ENCODE results near the gene CCDC122.
A peak's percentile ranks its signal among the peaks of the same experiment; 100 is the strongest.

CCDC122 gene

GRCh38 chr13:43878892-43879754 is at the start of gene CCDC122:
CCDC122 (minus strand) TSS chr13:43879740; CDS start chr13:43869376, 10,364 bp downstream.
- peak; percentile 59 to 62 (median 61) for DNase-seq (ENCODE audit: low read depth in 2 of 3, low spot score in 2 of 3)

- DNase-seq (ENCODE audit: low read depth in 2 of 3, low spot score in 2 of 3): no peak
Measured at GRCh38 chr13:43924549-43925245, 45.2 kb upstream of the CCDC122 start.

- DNase-seq (ENCODE audit: low read depth in 2 of 3, low spot score in 2 of 3): no peak
Measured at GRCh38 chr13:43920965-43921674, 41.6 kb upstream of the CCDC122 start.

GRCh38 chr13:43918636-43919035 is 39.1 kb upstream of the CCDC122 start:
- no peak for DNase-seq (ENCODE audit: low read depth in 2 of 3, low spot score in 2 of 3)

GRCh38 chr13:43916828-43917227 is 37.3 kb upstream of the CCDC122 start:
- no peak for DNase-seq (ENCODE audit: low read depth in 2 of 3, low spot score in 2 of 3)

- DNase-seq (ENCODE audit: low read depth in 2 of 3, low spot score in 2 of 3): no peak
Measured at GRCh38 chr13:43915451-43915850, 35.9 kb upstream of the CCDC122 start.

DNA sequence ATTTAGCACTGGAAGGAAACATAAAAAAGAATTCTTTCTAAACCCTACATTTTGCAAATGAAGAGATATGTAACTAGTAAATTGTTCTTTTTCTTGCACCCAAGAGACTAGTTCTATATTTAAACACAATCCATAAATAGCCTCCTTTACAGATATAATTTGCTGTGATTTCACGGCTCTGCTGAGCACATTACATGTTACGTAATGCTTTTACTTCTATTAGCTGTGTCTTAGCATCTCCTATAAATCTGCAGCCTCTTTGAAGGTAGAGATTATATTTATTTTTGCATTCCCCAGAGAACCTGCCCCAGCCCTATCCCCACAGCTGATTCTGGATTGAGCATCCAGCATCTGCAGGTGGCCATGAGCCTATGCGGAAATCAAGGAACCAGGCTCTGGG is 32.3 kb upstream of the CCDC122 start:
- DNase-seq (ENCODE audit: low read depth in 2 of 3, low spot score in 2 of 3): no peak

DNA sequence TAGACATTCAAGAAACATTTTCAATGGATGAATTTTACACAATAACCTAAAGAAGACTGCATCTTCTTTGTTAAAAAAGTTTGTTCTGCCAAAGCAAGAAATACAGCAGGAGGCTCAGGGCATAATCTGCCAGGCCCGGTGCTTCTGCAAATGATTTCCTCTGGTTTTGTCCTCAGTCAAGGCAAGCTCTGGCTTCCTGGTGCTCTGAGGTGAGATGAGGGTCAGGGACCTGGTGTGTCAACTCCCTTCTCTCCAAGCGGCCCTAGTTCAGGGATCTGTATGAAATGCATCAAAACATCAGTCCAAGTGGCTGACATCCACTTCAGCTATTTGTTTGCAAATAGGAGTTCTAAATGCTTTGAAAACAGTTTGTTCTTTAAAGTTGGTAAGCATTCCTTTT is 31.7 kb upstream of the CCDC122 start:
- DNase-seq (ENCODE audit: low read depth in 2 of 3, low spot score in 2 of 3): no peak

DNA sequence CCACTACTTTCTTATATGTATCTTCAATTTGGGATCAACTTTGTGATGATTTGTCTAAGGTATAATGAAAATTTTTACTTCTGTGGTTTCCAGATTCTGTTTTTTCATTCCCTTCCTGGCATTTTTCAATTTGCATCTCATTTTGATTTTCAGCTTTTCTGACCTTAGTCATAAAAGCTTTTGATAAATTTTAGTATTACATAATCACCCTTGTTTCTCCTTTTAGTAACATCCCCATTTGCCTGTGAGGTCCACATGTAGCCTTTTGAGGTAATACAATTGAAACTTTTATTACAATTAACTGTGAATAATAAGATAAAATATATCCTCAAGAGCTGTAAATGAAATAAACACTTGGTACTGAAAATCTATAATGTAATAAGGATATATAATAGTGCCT is 31.3 kb upstream of the CCDC122 start:
- DNase-seq (ENCODE audit: low read depth in 2 of 3, low spot score in 2 of 3): no peak

DNA sequence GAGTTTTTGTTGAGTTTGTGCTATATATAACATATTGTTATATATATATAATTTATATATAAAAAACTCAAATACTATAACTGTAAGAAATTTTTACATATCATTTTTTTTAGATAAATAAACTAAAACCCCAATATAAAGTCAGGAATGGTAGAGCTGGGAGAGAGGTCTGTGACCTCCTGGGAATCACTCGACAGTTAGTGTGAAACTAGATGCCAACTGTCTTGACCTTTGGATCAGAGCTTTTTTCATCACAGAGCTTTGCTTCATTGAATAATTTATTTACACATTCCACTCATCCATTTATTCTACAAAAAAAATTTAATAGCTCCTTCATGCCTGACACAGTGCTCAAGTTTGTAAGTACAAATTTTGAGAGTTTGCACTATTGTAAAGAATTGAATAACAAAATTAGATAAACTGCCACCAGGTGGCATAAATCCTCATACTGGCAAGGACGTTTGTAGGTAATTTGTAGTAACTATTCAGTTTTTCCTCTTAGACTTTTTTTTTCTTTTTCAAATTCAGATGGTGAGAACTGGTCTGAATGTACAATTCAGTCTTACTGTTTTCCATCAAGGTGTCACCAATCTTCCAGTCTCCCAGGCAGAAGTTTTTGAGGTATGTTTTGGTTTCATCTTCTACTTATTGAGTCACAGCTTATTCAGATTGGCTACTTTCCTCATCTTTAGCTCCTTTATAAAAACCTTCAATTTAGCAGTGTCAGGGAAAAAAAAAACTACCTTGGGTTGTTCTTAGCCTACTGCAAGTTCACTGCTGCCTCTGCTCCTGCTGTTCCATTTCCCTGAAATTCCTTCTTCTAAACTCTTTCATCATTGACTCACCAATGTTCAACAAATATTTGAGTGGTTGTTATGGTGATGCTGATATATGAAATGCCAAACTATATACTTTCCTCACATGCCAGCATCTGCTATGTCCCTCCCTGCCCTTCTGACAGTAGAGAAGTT is 28.9 kb upstream of the CCDC122 start:
- no peak for DNase-seq (ENCODE audit: low read depth in 2 of 3, low spot score in 2 of 3)

DNA sequence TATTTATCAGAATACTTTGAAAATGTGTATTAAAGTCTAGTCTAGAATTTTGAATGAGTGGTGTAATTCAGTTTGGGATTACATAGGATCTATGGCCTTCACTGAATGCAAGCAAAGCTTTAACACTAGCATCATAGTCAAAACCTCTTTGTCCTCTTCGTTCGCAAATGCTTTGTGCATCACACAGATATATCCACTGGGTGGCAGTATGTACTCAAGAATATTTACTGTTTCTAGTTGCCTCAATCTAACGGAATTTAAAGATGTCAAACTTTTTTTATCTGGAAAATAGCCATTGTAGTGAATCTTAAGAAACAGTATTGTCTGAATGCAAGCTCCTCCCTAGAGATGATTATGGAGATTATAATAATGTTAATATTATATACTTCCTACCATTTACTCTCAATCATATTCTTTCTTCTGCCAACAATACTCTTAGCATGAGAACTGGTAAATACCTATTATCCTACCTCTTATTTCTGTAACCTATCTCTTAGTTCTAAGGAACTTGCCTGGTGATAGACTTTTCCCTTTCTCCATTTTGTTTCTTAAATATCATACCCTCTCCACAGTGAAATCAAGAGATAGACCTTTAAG is 26.0 kb upstream of the CCDC122 start:
- no peak for DNase-seq (ENCODE audit: low read depth in 2 of 3, low spot score in 2 of 3)

GRCh38 chr13:43895940-43896339 is 16.4 kb upstream of the CCDC122 start:
- DNase-seq (ENCODE audit: low read depth in 2 of 3, low spot score in 2 of 3): no peak

DNA sequence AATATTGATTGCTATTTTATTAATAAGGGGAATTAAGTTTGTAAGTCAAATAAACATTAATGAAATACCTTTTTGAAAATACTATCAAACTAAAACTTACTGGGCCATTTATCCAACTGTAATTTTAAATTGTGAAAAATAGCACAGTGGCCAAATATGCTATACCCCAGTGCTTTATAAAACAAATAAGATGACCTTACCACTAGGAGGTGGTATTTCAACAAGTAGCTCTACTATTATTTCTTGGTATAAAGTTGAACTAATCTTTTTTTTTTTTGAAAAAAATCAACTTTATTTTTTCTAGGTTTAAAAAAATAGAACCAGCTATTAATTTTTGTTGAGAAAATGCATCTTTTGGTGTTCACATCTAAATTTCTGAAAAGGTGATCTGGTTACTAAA is 14.9 kb upstream of the CCDC122 start:
- DNase-seq (ENCODE audit: low read depth in 2 of 3, low spot score in 2 of 3): no peak

DNA sequence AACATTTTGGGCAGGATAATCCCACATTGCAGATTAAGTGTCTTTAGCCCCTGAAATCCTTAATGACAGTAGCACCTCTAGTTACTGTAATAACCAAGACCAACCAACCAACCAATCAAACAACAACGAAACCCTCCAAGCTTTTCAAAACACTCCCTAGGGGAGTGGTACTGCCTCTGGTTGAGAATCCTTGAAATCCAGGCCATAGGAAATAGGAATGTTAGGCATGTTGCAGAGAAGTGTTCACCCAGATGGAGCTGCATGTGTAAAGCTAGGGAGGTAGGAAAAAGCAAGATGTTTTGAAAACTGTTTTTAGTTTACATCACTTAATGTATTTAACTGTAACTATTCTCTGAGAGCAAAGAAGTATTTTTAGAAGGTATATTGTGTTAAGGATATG is 4.7 kb upstream of the CCDC122 start:
- DNase-seq (ENCODE audit: low read depth in 2 of 3, low spot score in 2 of 3): no peak

DNA sequence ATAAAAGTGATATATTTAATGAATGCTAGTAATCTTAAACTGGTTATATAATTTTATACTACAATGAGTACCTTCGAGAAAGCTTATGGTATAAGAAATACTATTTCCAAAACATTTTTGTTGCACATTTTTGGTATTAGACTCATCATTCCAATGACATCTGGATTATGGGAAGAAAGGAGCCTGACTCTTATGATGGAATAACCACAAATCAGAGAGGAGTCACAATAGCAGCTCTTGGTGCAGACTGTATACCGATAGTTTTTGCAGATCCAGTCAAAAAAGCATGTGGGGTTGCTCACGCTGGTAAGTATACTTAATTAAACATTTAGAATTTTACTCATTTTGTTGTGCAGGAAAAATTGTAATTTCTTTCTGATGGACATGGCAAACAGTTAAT is 4.1 kb upstream of the CCDC122 start:
- DNase-seq (ENCODE audit: low read depth in 2 of 3, low spot score in 2 of 3): no peak

GRCh38 chr13:43881580-43881979 is 2.0 kb upstream of the CCDC122 start:
- DNase-seq (ENCODE audit: low read depth in 2 of 3, low spot score in 2 of 3): no peak

DNA sequence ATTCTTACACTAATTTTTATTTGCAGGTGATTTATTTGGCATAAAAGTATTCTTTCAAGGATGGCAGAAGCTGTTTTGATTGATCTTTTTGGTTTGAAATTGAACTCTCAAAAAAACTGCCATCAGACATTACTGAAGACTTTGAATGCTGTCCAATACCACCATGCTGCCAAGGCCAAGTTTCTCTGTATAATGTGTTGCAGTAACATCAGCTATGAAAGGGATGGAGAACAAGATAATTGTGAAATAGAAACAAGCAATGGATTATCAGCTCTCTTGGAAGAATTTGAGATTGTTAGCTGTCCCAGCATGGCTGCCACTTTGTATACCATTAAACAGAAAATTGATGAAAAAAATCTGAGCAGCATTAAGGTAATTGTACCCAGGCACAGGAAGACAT is 1.4 kb upstream of the CCDC122 start:
- no peak for DNase-seq (ENCODE audit: low read depth in 2 of 3, low spot score in 2 of 3)

DNA sequence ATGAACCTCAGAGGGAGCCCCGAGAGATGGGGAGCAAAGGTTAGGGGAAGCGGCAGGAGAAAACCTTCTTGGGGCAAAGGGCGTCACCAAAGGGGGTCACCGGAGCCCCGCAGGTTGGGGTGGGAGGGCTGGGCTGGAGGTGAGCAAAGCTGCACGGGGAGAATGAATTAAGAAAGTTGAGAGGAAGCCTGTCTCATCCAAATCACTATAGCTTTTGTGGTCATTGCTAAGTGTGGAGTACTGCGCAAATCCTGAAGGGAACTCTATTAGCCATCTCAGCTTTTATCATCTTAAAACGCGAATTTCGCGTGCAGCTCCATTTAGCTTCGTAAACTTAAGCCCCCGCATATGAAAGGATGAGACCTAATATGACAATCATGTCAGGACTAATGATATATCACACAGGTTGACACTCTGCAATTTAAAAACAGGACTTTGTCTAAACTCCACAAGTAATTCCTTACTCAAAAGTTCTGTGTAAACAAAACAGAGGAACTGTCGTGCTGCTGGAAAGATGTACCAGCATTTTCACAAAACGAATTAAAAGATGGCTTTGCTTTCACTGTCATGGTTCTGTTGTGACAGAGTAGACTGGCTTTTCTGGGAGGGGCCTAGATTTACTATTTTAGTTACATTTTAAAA is 795 bp upstream of the CCDC122 start:
- no peak for DNase-seq (ENCODE audit: low read depth in 2 of 3, low spot score in 2 of 3)

GRCh38 chr13:43879755-43880181 is 228 bp upstream of the CCDC122 start, which contains the start of gene LACC1:
LACC1 (plus strand) TSS chr13:43879904; CDS start chr13:43880986, 1,082 bp downstream.
- DNase-seq (ENCODE audit: low read depth in 2 of 3, low spot score in 2 of 3): no peak

- no peak for DNase-seq (ENCODE audit: low read depth in 2 of 3, low spot score in 2 of 3)
Measured at GRCh38 chr13:43877766-43878165, 1.8 kb downstream of the CCDC122 start.
